A673 (cell line): ENCODE results near the gene IFFO2. TPM values are rescaled to one million over a fixed set of nuclear protein-coding genes. Genes with fewer than 3 reads are reported as not detected.
"Not testable (repeated sequence)": the region's sequence is repeated elsewhere in the genome, so short reads cannot be mapped to it uniquely, and the experiment has no call there.

Source experiments
- BruUV-seq: library from RNA; stranded (reverse); fragments of 400-500 nt; replicated peaks from 2 replicates; lab custom pipeline; 2021; lab: Mats Ljungman, UMichigan
- CTCF ChIA-PET: fragments of 300-600 bp; sonication (Branson Sonifier 250); formaldehyde crosslinking; loops from one replicate; lab custom pipeline; 2022; ENCODE audit warnings: antibody characterized with exemption; lab: Charles Lee
- POLR2A ChIA-PET: fragments of 300-600 bp; sonication (Branson Sonifier 250); formaldehyde crosslinking; loops from one replicate; lab custom pipeline; 2022; ENCODE audit warnings: antibody characterized with exemption; ENCODE audit not compliant: low non-redundant PET; lab: Charles Lee
- DNase-seq: peaks from one replicate; pipeline ENCODE4 v3.0.0-alpha.2; 2015; ENCODE audit warnings: low spot score
- H3K27ac ChIP-seq: fragments of 200-600 bp; sonication (generic); 2 replicates; pipeline ENCODE4 v1.5.1; 2016; ENCODE audit warnings: mixed run types, low read depth, mild to moderate bottlenecking, mixed read lengths, antibody characterized with exemption, low read length; ENCODE audit not compliant: poor library complexity, severe bottlenecking
- H3K27me3 ChIP-seq: fragments of 200-600 bp; sonication (generic); replicated peaks from 2 replicates; pipeline ENCODE4 v1.6.1; 2017; ENCODE audit warnings: mixed run types, low read depth, mild to moderate bottlenecking, mixed read lengths, antibody characterized with exemption, low read length; ENCODE audit not compliant: insufficient read depth, poor library complexity
- H3K36me3 ChIP-seq: fragments of 200-600 bp; sonication (generic); 2 replicates; pipeline ENCODE4 v1.6.1; 2016; ENCODE audit warnings: mixed run types, mild to moderate bottlenecking, mixed read lengths, antibody characterized with exemption, low read length; ENCODE audit not compliant: insufficient read depth, poor library complexity, severe bottlenecking
- H3K4me1 ChIP-seq: fragments of 200-600 bp; sonication (generic); 2 replicates; pipeline ENCODE4 v1.6.1; 2017; ENCODE audit warnings: mixed run types, mild to moderate bottlenecking, mixed read lengths, antibody characterized with exemption, low read length; ENCODE audit not compliant: insufficient read depth, poor library complexity, severe bottlenecking
- H3K4me3 ChIP-seq: fragments of 200-600 bp; sonication (generic); 2 replicates; pipeline ENCODE4 v1.5.1; 2016; ENCODE audit warnings: low read depth, mixed run types, mild to moderate bottlenecking, mixed read lengths, low read length; ENCODE audit not compliant: poor library complexity, severe bottlenecking
- H3K9me3 ChIP-seq: fragments of 200-600 bp; sonication (generic); 2 replicates; pipeline ENCODE4 v1.6.1; 2016; ENCODE audit warnings: mixed run types, low read depth, mild to moderate bottlenecking, mixed read lengths, antibody characterized with exemption, low read length; ENCODE audit not compliant: poor library complexity, severe bottlenecking
- CTCF ChIP-seq: fragments of 300-800, 200-600 bp; sonication (generic); conservative IDR thresholded peaks from 2 replicates; pipeline ENCODE4 v1.5.1; 2017; ENCODE audit warnings: low read depth, mild to moderate bottlenecking, antibody characterized with exemption, low read length, moderate library complexity, mixed read lengths
- EZH2 ChIP-seq: fragments of 200-600 bp; sonication (generic); IDR thresholded peaks from 2 replicates; pipeline ENCODE4 v1.6.1; 2017; ENCODE audit warnings: borderline replicate concordance, low read depth, mild to moderate bottlenecking, mixed read lengths, antibody characterized with exemption, low read length; ENCODE audit not compliant: poor library complexity, severe bottlenecking
- intact Hi-C: fragments of 100-400 bp; cut with micrococcal nuclease; formaldehyde crosslinking; loops from one replicate; pipeline ENCODE4 v1.10.0; 2022; ENCODE audit not compliant: unreplicated experiment
- total RNA-seq: library from RNA; stranded (reverse); gene quantifications from 2 replicates; pipeline ENCODE4 v1.2.3, GENCODE V29; 2021

The IFFO2 gene
- total RNA-seq, 1 experiment from 2014 or later = 13.3 TPM

GRCh38 chr1:18893120-18893519, 63.4 kb downstream of the IFFO2 start:
- BruUV-seq = no TSS peak
- Histone ChIP-seq H3K4me1 (no peaks in the 10 kb centered on the region), H3K36me3 (no peaks in the 10 kb centered on the region), H3K27ac (no peak overlapping the region), H3K27me3 (no peaks in the 10 kb centered on the region), H3K4me3 (no peak overlapping the region), H3K9me3 (no peaks in the 10 kb centered on the region)
- POLR2A ChIA-PET = no interaction called here
- CTCF ChIA-PET = interaction anchor here (0.6 kb wide), 1 partner anchor 18 kb away, joined by 4 read pairs; no protein-coding TSS in a partner anchor
- TF ChIP-seq EZH2 (no peak), CTCF (no peak)
- intact Hi-C loops = no loop called here
- DNase-seq = no peak

GRCh38 chr1:18891858-18892257, 64.6 kb downstream of the IFFO2 start:
- intact Hi-C loops, CTCF ChIA-PET, POLR2A ChIA-PET, H3K36me3 ChIP-seq, H3K27ac ChIP-seq, H3K4me1 ChIP-seq, H3K4me3 ChIP-seq, H3K27me3 ChIP-seq, DNase-seq, BruUV-seq, H3K9me3 ChIP-seq: not testable (repeated sequence)

- ChIA-PET POLR2A (no interaction called here), CTCF (no interaction called here)
- no peak for DNase-seq
- Histone ChIP-seq H3K27me3 (no peaks in the 10 kb centered on the region), H3K36me3 (no peaks in the 10 kb centered on the region), H3K9me3 (no peaks in the 10 kb centered on the region), H3K27ac (no peak overlapping the region), H3K4me1 (no peaks in the 10 kb centered on the region), H3K4me3 (no peak overlapping the region)
- no peak for TF ChIP-seq EZH2
- no peak for TF ChIP-seq CTCF
- intact Hi-C loops = no loop called here
- BruUV-seq = no TSS peak
Measured at GRCh38 chr1:18891426-18891780, 65.1 kb downstream of the IFFO2 start.

- ChIA-PET POLR2A (no interaction called here), CTCF (no interaction called here)
- DNase-seq = no peak
- no TSS peak for BruUV-seq
- no peaks in the 10 kb centered on the region for H3K36me3 ChIP-seq
- no peaks in the 10 kb centered on the region for H3K27me3 ChIP-seq
- no peak overlapping the region for H3K27ac ChIP-seq
- TF ChIP-seq CTCF = no peak
- TF ChIP-seq EZH2 = no peak
- intact Hi-C loops = no loop called here
- no peaks in the 10 kb centered on the region for H3K9me3 ChIP-seq
- no peaks in the 10 kb centered on the region for H3K4me1 ChIP-seq
- no peak overlapping the region for H3K4me3 ChIP-seq
Measured at GRCh38 chr1:18890706-18891425, 65.6 kb downstream of the IFFO2 start.
